ENCODE measurements around the gene OSGIN1.
"Not testable (repeated sequence)": the region's sequence is repeated elsewhere in the genome, so short reads cannot be mapped to it uniquely, and the experiment has no call there.

OSGIN1 gene

GRCh38 chr16:83940119-83940518, 12.9 kb upstream of the OSGIN1 start:
- in situ Hi-C loops (cut with HindIII; ENCODE audit: low sequenced_read_pairs), result no loop called here

GRCh38 chr16:83940630-83941378, 12.2 kb upstream of the OSGIN1 start:
- in situ Hi-C loops (cut with HindIII; ENCODE audit: low sequenced_read_pairs), result no loop called here

GRCh38 chr16:83941546-83941945, 11.5 kb upstream of the OSGIN1 start:
- in situ Hi-C loops (cut with HindIII; ENCODE audit: low sequenced_read_pairs), result not testable (repeated sequence)

- in situ Hi-C loops (cut with HindIII; ENCODE audit: low sequenced_read_pairs), result no loop called here
These were observed 11.0 kb upstream of the OSGIN1 start for GRCh38 chr16:83942074-83942473.

GRCh38 chr16:83942815-83943515, 10.1 kb upstream of the OSGIN1 start:
- in situ Hi-C loops (cut with HindIII; ENCODE audit: low sequenced_read_pairs), result no loop called here

GRCh38 chr16:83943516-83944050, 9.5 kb upstream of the OSGIN1 start:
- in situ Hi-C loops (cut with HindIII; ENCODE audit: low sequenced_read_pairs), result no loop called here

- in situ Hi-C loops (cut with HindIII; ENCODE audit: low sequenced_read_pairs), result no loop called here
These were observed 7.5 kb upstream of the OSGIN1 start for GRCh38 chr16:83945587-83945986.

- in situ Hi-C loops (cut with HindIII; ENCODE audit: low sequenced_read_pairs), result no loop called here
These were observed 6.8 kb upstream of the OSGIN1 start for GRCh38 chr16:83946154-83946780.

- in situ Hi-C loops (cut with HindIII; ENCODE audit: low sequenced_read_pairs), result no loop called here
These were observed 6.1 kb upstream of the OSGIN1 start for GRCh38 chr16:83946781-83947566.

GRCh38 chr16:83947642-83948234, 5.3 kb upstream of the OSGIN1 start:
- in situ Hi-C loops (cut with HindIII; ENCODE audit: low sequenced_read_pairs), result no loop called here

- in situ Hi-C loops (cut with HindIII; ENCODE audit: low sequenced_read_pairs), result no loop called here
These were observed 3.9 kb upstream of the OSGIN1 start for GRCh38 chr16:83948914-83949723.

- in situ Hi-C loops (cut with HindIII; ENCODE audit: low sequenced_read_pairs), result no loop called here
These were observed 3.4 kb upstream of the OSGIN1 start for GRCh38 chr16:83949724-83950001.

- in situ Hi-C loops (cut with HindIII; ENCODE audit: low sequenced_read_pairs), result not testable (repeated sequence)
These were observed 2.1 kb upstream of the OSGIN1 start for GRCh38 chr16:83950862-83951399.

GRCh38 chr16:83951544-83951943, 1.5 kb upstream of the OSGIN1 start:
- in situ Hi-C loops (cut with HindIII; ENCODE audit: low sequenced_read_pairs), result no loop called here

GRCh38 chr16:83952587-83952939, 477 bp upstream of the OSGIN1 start:
- in situ Hi-C loops (cut with HindIII; ENCODE audit: low sequenced_read_pairs), result no loop called here

GRCh38 chr16:83953796-83954576, 946 bp downstream of the OSGIN1 start:
- in situ Hi-C loops (cut with HindIII; ENCODE audit: low sequenced_read_pairs), result no loop called here

- in situ Hi-C loops (cut with HindIII; ENCODE audit: low sequenced_read_pairs), result no loop called here
These were observed 1.6 kb downstream of the OSGIN1 start for GRCh38 chr16:83954577-83955016.

- in situ Hi-C loops (cut with HindIII; ENCODE audit: low sequenced_read_pairs), result no loop called here
These were observed 2.4 kb downstream of the OSGIN1 start for GRCh38 chr16:83955218-83956130.
